GM21390 (cell line): ENCODE measurements around the gene OR4D1.
"Not testable (repeated sequence)": the region's sequence is repeated elsewhere in the genome, so short reads cannot be mapped to it uniquely, and the experiment has no call there.

Experiments
- ATAC-seq: cut with Tn5 transposase; IDR thresholded peaks from one replicate; pipeline ENCODE4 v1.9.1; 2021; ENCODE audit not compliant: unreplicated experiment

The OR4D1 gene

DNA sequence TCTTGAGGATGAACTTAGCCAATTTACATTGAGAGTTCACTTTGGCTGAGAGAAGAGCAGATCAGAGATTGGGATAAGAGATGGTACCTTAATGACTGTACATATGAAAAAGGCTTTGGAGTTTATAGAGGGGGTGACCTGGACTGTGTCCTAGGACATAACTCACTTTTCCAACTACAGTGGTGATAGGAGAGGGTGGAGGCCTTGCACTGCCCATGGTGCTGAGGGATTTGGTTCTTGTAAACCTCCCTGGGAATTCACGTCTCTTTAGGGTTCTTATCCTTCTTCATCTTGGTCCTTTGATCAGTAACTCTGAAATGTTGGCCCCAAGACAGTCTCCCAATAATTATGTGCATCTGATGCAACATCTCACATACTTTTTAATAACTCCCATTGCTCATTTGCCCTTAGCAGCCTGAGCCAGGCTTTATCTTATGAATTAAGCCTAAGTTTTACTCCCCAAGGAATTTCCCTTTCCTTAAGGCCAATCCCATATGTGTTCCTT, at the start of gene OR4D1:
OR4D1 (plus strand) TSS at position 455 of the 505 bp plus-strand sequence. CDS start 6,770 bp downstream, outside the sequence.
- no peak for ATAC-seq

DNA sequence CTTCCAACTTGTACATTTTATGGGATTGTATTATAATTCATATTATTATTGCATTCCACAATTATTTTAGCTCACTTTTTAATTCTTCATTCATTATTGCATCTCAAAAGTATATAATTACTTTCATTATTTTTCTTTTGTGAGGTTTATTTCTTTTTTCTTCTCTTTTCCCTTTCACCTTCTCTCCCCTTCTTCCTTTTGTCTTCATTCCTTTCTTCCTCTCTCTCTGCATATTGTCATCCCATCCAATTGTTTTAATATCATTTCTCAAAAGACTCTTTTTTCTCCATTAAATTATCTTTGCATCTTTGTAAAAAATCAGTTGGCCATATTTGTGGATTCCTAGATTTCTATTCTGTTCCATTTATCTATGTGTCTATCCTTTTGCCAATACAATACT, 47.7 kb upstream of the OR4D1 start:
- no peak for ATAC-seq

- not testable (repeated sequence) for ATAC-seq
Observed at GRCh38 chr17:58101898-58102297, 46.3 kb upstream of the OR4D1 start.

- no peak for ATAC-seq
Observed at GRCh38 chr17:58105093-58105492, 43.1 kb upstream of the OR4D1 start.

DNA sequence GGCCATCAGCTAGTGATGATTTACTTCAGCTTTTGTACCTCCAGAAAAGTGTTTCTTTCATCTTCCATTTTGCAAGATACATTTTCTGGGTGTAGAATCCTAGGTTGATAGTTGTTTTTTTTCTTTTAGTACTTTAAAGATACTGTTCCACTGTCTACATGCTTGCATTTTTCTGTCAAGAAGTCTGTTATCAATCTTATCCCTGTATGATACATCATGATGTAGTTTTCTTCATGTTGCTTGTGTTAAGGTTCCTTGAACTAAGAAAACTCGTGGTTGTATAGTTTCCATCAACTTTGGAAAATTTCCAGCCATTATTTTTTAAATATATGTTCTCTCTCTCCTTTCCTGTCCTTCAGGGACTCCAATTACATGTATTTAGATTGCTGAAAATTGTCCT, 40.9 kb upstream of the OR4D1 start:
- no peak for ATAC-seq

DNA sequence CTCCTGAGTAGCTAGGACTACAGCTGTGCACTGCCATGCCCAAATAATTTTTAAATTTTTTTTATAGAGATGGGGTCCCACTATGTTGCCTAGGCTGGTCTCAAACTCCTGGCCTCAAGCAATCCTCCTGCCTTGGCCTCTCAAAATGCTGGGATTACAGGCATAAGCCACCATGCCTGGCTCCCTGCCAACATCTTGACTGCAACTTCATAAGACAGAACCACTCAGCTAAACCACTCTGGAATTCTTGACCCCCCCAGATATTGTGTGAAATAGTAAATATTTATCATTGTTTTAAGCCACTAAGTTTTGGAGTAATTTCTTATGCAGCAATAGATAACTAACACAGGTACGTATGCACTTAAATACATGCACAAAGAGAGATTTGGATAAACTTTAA, 39.0 kb upstream of the OR4D1 start:
- ATAC-seq: no peak

GRCh38 chr17:58110012-58110411, 38.2 kb upstream of the OR4D1 start:
- ATAC-seq: no peak

GRCh38 chr17:58111676-58112075, 36.5 kb upstream of the OR4D1 start:
- no peak for ATAC-seq

- no peak for ATAC-seq
Observed at GRCh38 chr17:58112970-58113631, 35.1 kb upstream of the OR4D1 start.

DNA sequence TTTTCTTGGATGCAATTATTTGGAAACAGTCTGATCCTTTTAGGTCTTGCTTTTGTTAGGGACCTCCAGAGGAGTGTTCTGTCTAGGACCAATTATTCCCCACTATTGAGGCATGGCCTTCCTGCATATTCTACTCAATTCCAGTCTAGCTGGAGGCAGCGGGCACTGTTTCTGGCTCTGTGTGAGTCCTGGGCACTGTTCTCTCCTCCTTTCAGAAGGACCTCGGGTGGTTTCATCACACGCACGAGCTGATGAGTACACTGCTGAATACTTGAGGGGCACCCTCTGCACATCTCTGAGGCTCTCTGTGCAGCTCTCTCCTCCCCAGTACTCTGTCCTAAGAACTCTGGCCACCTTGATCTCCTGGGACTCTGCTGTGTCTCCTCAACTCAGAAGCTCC, 34.2 kb upstream of the OR4D1 start:
- no peak for ATAC-seq

DNA sequence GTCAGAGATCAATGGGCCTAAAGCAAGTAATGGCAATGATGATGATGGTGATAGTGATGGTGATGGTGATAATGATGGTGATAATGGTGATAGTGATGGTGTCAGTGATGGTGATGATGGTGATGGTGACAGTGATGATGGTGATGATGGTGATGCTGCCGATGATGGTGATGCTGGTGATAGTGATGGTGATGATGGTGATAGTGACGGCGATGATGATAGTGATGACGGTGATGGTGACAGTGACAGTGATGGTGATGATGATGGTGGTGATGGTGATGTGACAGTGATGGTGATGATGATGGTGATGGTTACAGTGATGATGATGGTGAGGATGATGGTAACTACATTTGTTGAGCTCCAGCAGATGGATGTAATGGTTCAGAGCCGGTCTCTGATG, 30.8 kb upstream of the OR4D1 start:
- ATAC-seq: no peak

- no peak for ATAC-seq
Observed at GRCh38 chr17:58119491-58119890, 28.7 kb upstream of the OR4D1 start.

DNA sequence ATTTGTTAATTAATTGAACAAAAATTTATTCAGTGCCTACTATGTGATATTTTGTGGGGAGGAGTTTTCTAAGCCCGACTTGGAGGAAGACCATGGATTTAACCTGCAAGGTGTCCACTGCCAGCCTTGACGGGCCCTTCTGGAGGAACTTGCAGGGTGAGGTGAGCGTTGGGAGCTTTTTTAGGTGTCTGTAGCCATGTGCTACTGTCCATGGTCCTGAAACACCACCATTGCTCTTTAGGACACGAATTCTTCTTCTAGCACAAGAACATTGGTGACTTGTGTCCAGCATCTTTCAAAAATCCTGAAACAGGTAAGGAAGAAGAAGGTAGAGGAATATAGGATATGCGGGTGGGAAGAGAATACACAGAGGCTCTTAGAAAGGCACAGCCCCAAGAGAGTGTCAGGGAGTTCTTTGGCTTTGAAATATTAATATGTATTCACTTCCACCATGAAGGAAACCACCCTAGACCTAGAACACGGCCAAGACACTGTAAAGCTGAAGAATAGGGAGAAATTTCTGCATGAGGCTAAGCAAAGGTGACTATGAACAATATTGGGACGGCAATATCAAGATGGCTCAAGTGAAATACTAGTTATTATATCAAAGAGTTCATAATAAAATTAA, 27.9 kb upstream of the OR4D1 start:
- ATAC-seq: no peak

- no peak for ATAC-seq
Observed at GRCh38 chr17:58121925-58122324, 26.3 kb upstream of the OR4D1 start.

GRCh38 chr17:58127846-58128245, 20.3 kb upstream of the OR4D1 start:
- no peak for ATAC-seq

- ATAC-seq: not testable (repeated sequence)
Observed at GRCh38 chr17:58132697-58133096, 15.5 kb upstream of the OR4D1 start.

DNA sequence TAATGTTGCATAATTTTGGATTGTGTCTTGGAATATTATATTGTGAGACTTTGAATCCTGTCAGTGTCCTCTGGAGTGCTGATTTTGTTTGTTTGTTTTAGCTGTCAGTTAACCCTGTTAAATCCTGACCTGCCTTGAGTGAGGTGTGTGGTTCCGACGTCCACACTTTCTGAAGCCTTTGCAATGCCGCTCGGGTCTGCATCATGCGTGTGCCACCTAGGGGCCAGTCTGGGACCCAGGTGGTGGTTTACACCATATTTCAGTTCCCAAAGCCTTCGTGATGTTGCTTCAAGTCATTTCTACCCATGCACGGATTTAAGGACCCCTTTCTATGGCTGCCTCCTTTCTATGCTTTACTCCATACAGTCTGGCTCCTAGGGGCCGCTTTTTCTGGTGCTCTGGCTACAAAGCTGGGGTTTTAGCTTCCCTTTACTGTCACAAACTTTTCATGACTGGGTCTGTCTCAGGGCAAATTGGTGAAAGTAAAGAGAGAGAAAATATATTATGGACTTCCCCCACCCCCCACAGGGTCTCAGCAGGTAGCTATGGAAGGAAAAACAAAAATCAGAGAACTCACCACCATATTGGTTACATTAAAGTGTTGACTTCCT, 11.4 kb upstream of the OR4D1 start:
- no peak for ATAC-seq

DNA sequence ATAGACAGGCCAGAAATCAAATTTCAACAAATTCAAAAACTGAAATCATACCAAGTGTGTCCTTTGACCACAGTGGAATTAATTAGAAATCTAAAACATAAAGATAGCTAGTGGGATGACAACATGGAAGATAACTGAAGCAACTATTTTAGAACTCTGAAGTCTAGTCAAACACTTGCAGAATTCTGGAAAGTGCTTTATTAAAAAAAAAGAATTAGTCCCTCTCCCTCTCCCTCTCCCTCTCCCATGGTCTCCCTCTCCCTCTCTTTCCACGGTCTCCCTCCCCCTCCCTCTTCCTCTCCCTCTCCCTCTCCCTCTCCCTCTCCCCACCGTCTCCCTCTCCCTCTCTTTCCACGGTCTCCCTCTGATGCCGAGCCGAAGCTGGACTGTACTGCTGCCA, 6.7 kb upstream of the OR4D1 start:
- ATAC-seq: no peak

GRCh38 chr17:58143335-58143734, 4.8 kb upstream of the OR4D1 start:
- not testable (repeated sequence) for ATAC-seq

DNA sequence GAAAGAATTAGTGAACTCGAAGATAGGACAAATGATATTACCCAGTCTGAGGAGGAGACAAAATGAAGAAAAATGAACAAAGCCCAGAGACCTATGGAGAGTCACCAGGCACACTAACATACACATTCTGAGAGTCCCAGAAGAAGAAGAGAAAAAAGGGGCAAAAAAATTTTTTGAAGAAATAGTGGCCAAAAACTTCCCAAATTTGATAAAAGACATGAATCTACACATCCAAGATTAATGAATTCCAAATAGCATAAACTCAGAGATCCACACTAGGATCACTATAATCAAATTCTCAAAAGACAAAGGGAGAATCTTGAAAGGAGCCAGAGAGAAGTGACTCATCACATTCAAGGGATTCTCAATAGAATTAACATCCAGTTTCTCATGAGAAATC, 3.4 kb upstream of the OR4D1 start:
- no peak for ATAC-seq

GRCh38 chr17:58148609-58149008, 425 bp downstream of the OR4D1 start:
- no peak for ATAC-seq

- ATAC-seq: no peak
Observed at GRCh38 chr17:58150394-58150793, 2.2 kb downstream of the OR4D1 start.
